SK-N-MC (cell line): ENCODE data around the gene PDE4D.

ENCODE experiments used
- EZH2 ChIP-seq: fragments of 200-600 bp; sonication (generic); IDR thresholded peaks from one replicate; pipeline ENCODE4 v1.6.1; 2017; ENCODE audit warnings: antibody characterized with exemption
- FOXP2 ChIP-seq: optimal IDR thresholded peaks from 2 replicates; pipeline ENCODE3; 2011; ENCODE audit warnings: mild to moderate bottlenecking, moderate library complexity; ENCODE audit not compliant: insufficient read depth; ENCODE audit errors: extremely low read length, control extremely low read depth
- POLR2AphosphoS5 ChIP-seq: IDR thresholded peaks from 2 replicates; pipeline ENCODE4 v1.6.1; 2012; ENCODE audit warnings: mild to moderate bottlenecking, low read depth, low read length, borderline replicate concordance

DNA sequence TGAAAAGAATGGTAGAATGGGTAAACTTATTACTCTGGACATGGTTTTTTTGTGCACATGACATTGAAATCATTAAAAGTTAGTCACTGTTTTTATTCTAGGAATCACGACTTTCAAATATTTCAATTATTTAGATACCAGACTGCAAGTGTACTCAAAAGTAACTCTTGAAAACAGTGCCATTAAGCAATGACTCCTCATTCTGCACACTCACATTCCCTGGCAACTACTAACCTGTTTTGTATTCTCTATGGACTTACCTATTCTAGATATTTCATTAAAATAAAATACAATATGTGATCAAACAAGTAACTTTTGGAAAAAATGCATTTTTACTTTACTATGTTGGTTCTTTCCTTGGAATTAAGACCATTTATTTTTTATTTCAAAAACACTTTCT, 607.0 kb downstream of the PDE4D start:
- TF ChIP-seq FOXP2 (no peak), EZH2 (no peak), POLR2AphosphoS5 (no peak)
